IPS DF 4.7 (cell line): ENCODE results near the gene UGCG.

Experiments used
- DNase-seq: peaks from one replicate; pipeline ENCODE4 v3.0.0-alpha.2; 2013; ENCODE audit warnings: low spot score; ENCODE audit errors: extremely low read depth

UGCG gene

GRCh38 chr9:111980398-111980797 is 83.8 kb downstream of the UGCG start:
- no peak for DNase-seq

DNA sequence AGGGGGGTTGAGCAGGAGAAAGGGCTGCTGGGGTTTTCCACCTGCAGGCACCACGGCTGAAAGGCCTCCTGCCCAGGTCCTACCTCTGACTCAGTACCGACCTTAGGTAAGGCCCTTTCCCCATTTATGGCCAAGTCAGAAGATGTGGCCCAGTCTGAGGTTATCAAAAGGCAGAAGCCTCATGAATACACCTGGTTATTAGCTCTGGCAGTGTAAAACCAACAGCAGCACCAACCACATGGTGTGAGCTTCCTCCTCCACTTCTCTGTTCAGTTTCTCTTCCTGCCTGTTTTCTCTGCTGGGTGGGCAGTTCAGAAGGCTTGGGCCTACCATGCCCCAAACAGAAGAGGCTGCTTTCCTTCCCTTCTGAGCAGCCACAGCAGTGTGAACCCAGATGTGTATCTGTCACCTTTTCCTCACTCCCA is 86.9 kb downstream of the UGCG start:
- DNase-seq: no peak

GRCh38 chr9:111984086-111984802 is 87.6 kb downstream of the UGCG start:
- no peak for DNase-seq
